ENCODE measurements around the gene NR4A2.
"Not testable (repeated sequence)": the region's sequence is repeated elsewhere in the genome, so short reads cannot be mapped to it uniquely, and the experiment has no call there.

Gene NR4A2

DNA sequence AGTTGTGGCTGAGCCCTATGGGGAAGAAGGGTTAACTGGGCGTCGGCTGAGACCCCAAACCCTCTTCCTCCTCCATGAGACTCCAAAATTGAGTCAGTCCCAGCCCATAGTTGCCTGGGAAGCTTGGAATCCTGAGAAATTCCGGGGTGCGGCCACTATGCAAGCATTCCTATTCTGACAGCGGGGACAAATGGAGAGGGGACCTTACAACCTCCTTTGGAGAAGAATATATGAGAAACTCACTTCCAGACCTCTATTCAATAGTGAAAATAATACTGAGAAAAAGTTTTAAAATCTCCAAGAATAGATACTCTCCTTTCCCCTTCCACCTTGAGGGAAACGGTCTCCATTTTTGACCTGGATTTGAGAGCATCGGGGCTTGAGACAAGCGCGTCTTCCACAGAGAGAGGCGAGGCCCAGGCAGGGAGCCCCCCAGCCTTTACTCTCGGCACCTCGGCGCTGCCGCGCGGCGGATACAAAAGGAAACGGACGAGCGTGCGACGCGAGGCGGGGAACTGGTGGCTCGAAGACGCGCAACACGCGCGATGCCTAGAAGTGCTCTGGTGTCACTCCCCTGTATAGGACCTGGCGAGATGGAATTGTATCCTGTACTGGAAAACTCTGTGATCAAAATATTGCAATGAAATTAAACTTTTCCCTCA is 11.1 kb downstream of the NR4A2 start:
- no peak for DNase-seq (ENCODE audit: low spot score)

- DNase-seq (ENCODE audit: low spot score): no peak
Observed at GRCh38 chr2:156320486-156321098, 11.9 kb downstream of the NR4A2 start.

DNA sequence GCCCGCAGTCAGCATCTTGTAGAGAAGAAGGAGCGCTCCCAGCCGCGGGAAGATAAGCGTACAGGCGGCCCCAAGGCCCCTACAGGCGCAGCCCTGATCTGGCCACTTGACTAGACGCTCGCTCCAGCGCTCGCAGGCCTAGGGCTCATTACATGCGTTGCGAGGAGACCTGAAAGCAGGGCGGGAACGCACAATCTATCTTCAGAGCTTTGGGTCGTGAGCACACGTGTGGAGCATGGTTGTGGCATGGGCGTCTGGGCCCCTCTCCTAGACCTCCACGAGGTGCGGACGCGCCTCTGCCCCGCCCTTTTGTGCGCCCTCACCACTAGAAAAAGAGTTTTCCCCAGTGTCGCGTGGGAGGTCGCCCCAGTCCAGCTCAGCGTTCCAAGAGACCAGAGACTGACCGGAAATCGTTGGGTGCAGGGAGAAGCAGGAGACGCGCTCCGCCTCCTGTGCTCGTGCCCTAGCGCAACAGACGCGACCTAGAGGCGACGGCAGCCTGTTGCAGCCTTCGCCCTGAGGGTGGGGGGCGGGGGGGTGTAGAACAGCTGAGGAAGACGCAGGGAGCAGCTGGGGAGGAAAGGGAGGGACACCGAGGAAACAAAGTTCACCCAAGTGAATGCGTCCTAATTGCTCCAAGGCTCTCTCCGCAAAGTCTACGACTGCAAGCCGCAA is 12.6 kb downstream of the NR4A2 start:
- no peak for DNase-seq (ENCODE audit: low spot score)

GRCh38 chr2:156317631-156318030 is 14.9 kb downstream of the NR4A2 start:
- no peak for DNase-seq (ENCODE audit: low spot score)

GRCh38 chr2:156311976-156312375 is 20.5 kb downstream of the NR4A2 start:
- no peak for DNase-seq (ENCODE audit: low spot score)

GRCh38 chr2:156310773-156311172 is 21.7 kb downstream of the NR4A2 start:
- no peak for DNase-seq (ENCODE audit: low spot score)

GRCh38 chr2:156309917-156310316 is 22.6 kb downstream of the NR4A2 start:
- no peak for DNase-seq (ENCODE audit: low spot score)

- no peak for DNase-seq (ENCODE audit: low spot score)
Observed at GRCh38 chr2:156309167-156309566, 23.4 kb downstream of the NR4A2 start.

GRCh38 chr2:156306821-156307220 is 25.7 kb downstream of the NR4A2 start:
- no peak for DNase-seq (ENCODE audit: low spot score)

GRCh38 chr2:156305121-156305520 is 27.4 kb downstream of the NR4A2 start:
- DNase-seq (ENCODE audit: low spot score): no peak

DNA sequence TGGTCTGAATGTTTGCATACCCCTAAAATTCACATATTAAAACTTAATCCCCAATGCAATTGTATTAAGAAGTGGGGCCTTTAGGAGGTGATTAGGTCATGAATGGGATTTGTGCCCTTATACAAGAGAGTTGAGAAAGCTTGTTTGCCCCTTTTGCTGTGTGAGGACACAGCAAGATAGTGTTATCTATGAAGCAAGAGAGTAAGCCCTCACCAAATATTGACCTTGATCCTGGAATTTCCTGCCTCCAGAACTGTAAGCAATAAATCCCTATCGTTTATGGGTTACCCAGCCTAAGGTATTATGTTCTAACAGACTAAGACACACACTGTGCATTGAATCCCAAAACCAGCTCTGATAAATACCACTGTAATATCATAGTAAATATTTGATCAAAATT is 32.2 kb downstream of the NR4A2 start:
- no peak for DNase-seq (ENCODE audit: low spot score)

DNA sequence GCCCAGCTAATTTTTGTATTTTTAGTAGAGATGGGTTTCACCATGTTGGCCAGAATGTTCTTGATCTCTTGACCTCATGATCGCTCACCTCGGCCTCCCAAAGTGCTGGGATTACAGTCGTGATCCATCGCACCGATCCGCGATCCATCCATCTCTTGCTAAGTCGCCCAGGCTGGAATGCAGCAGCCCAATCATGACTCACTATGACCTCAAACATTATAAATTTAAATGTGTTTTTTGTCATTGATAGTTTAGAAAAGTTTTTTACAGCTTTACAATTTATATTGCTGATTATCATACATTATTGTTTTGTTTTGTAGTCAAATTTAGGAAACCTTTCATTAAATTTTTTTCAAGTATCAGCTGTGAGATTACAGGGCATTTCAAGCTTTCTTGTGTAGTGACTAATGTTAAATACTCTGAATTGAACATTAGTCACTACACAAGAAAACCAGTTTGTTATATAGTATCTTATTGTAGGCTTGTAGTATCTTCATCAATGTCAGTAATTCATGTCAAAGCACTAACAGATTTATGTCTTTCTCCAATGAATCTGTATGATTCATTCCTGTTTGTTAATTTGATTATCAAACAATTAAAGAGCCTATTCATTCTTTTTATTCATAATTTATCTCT is 37.5 kb downstream of the NR4A2 start:
- DNase-seq (ENCODE audit: low spot score): peak; percentile 59

- DNase-seq (ENCODE audit: low spot score): not testable (repeated sequence)
Observed at GRCh38 chr2:156293382-156293781, 39.1 kb downstream of the NR4A2 start.

- DNase-seq (ENCODE audit: low spot score): no peak
Observed at GRCh38 chr2:156279446-156280150, 52.9 kb downstream of the NR4A2 start.
